NT2/D1 (cell line): Measurements from ENCODE around the gene EMC9.

Experiments used
- SUZ12 ChIP-seq: IDR thresholded peaks from 2 replicates; pipeline ENCODE4 v1.6.1; 2011; ENCODE audit not compliant: insufficient read length, insufficient read depth; ENCODE audit errors: extremely low read depth
- YY1 ChIP-seq: IDR thresholded peaks from 2 replicates; pipeline ENCODE4 v1.6.1; 2011; ENCODE audit not compliant: insufficient read length, insufficient read depth
- ZNF274 ChIP-seq: IDR thresholded peaks from 2 replicates; pipeline ENCODE4 v1.6.1; 2011; ENCODE audit warnings: mild to moderate bottlenecking, low read depth, low read length

DNA sequence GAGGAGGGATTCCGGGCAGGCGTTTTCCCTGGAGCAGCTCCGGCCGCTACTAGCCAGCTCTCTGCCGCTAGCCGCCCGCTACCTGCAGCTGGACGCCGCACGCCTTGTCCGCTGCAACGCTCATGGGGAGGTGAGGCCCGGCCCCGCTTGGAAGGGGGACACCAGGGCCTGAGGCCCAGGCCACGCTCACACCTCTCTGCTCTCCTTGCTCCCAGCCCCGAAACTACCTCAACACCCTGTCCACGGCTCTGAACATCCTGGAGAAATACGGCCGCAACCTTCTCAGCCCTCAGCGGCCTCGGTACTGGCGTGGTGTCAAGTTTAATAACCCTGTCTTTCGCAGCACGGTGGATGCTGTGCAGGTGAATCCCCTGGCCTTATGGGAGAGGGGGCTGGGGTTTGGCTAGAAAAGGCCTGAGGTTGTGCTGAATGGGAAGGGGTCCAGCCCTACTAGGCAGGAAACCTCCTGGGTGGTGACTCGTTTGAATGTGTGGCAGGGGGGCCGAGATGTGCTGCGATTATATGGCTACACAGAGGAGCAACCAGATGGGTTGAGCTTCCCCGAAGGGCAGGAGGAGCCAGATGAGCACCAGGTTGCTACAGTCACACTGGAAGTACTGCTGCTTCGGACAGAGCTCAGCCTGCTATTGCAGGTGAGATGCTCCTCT is 6.5 kb upstream of the EMC9 start:
- TF ChIP-seq SUZ12: no peak
- TF ChIP-seq ZNF274: no peak
- no peak for TF ChIP-seq YY1
